K562 (cell line): ENCODE data around the gene EML3. TPM values are rescaled to one million over a fixed set of nuclear protein-coding genes. Genes with fewer than 3 reads are reported as not detected.
A peak's percentile ranks its signal among the peaks of the same experiment; 100 is the strongest.
"Not testable (repeated sequence)": the region's sequence is repeated elsewhere in the genome, so short reads cannot be mapped to it uniquely, and the experiment has no call there.

ENCODE experiments used
- ATAC-seq: fragments of 200-7000 bp; cut with Tn5 transposase; 3 replicates; pipeline ENCODE4 v1.9.1; 2020; ENCODE audit warnings: moderate library complexity
- BruUV-seq: library from RNA; stranded (reverse); fragments of 400-500 nt; replicated peaks from 2 replicates; lab custom pipeline; 2021; lab: Mats Ljungman, UMichigan
- CTCF ChIA-PET: fragments of 300-600 bp; formaldehyde crosslinking; extraction: SDS; loops from one replicate; lab custom pipeline; 2021; ENCODE audit warnings: low intra/inter-chr PET ratio; lab: Yijun Ruan, JAX
- POLR2A ChIA-PET: fragments of 300-600, 350-650 bp; sonication (Branson Sonifier 250); formaldehyde crosslinking; extraction: SDS; loops from one replicate; lab custom pipeline; 2021; ENCODE audit warnings: antibody characterized with exemption, inconsistent platforms; lab: Yijun Ruan, JAX
- DNase-seq, 4 experiments: peaks; one replicate each; pipeline versions ENCODE4 v3.0.0 to v3.0.0-alpha.2; 2011 to 2018; ENCODE audit warnings: low spot score in 3 of 4, mixed read lengths in 3 of 4; ENCODE audit errors: extremely low read depth in 1 of 4
- FAIRE-seq: peaks from 2 replicates; lab custom pipeline; 2011; peaks lifted over from hg19 to GRCh38; lab: Jason Lieb, UNC
- H2AFZ ChIP-seq: 2 replicates; pipeline ENCODE4 v1.6.0; 2011; ENCODE audit warnings: low read depth, low read length, control low read depth, inconsistent platforms
- H3K27ac ChIP-seq: fragments of 200-600 bp; 3 replicates; pipeline ENCODE4 v1.8.0; 2011; ENCODE audit warnings: low read depth, mild to moderate bottlenecking, control low read depth, inconsistent platforms, low read length, moderate library complexity, mixed read lengths; ENCODE audit errors: extremely low read depth
- H3K27me3 ChIP-seq, 2 experiments: fragments of 300-600 bp in 1 of 2; 2 replicates in 1 of 2; 3 replicates in 1 of 2; pipeline versions ENCODE4 v1.6.0 to v1.8.0; 2011; ENCODE audit warnings: inconsistent platforms in 2 of 2, low read length in 2 of 2, mild to moderate bottlenecking in 1 of 2, mixed read lengths in 1 of 2, moderate library complexity in 1 of 2; ENCODE audit not compliant: control insufficient read depth in 2 of 2, insufficient read depth in 2 of 2
- H3K36me3 ChIP-seq: fragments of 300-600 bp; 3 replicates; pipeline ENCODE4 v1.8.0; 2011; ENCODE audit warnings: mild to moderate bottlenecking, low read length, inconsistent platforms; ENCODE audit not compliant: control insufficient read depth, insufficient read depth
- H3K4me1 ChIP-seq, 2 experiments: fragments of 200-600 bp in 1 of 2; replicated peaks in 1 of 2; 2 replicates in 1 of 2; 3 replicates in 1 of 2; pipeline versions ENCODE4 v1.5.1 to v1.8.0; 2011; ENCODE audit warnings: inconsistent platforms in 2 of 2, low read length in 2 of 2, mild to moderate bottlenecking in 1 of 2, mixed read lengths in 1 of 2, moderate library complexity in 1 of 2; ENCODE audit not compliant: control insufficient read depth in 2 of 2, insufficient read depth in 2 of 2
- H3K4me2 ChIP-seq: 2 replicates; pipeline ENCODE4 v1.6.1; 2011; ENCODE audit warnings: low read length, control low read depth, inconsistent platforms, mixed read lengths; ENCODE audit not compliant: insufficient read depth
- H3K4me3 ChIP-seq: fragments of 200-600 bp; sonication (generic), shearing (Covaris generic); 2 replicates; pipeline ENCODE4 v1.5.1; 2016; ENCODE audit warnings: control low read depth, inconsistent platforms
- H3K79me2 ChIP-seq: fragments of 200-600 bp; 3 replicates; pipeline ENCODE4 v1.8.0; 2011; ENCODE audit warnings: low read length, inconsistent platforms; ENCODE audit not compliant: control insufficient read depth, insufficient read depth
- H3K9ac ChIP-seq, 2 experiments: 2 replicates each; pipeline versions ENCODE4 v1.6.0 to v1.6.1; 2011; ENCODE audit warnings: low read depth in 2 of 2, low read length in 2 of 2, control low read depth in 1 of 2, inconsistent platforms in 1 of 2, mild to moderate bottlenecking in 1 of 2, mixed read lengths in 1 of 2; ENCODE audit not compliant: insufficient read depth in 1 of 2
- H3K9me1 ChIP-seq: one replicate; pipeline ENCODE4 v1.6.0; 2011; ENCODE audit warnings: inconsistent platforms, mild to moderate bottlenecking, low read length, moderate library complexity; ENCODE audit not compliant: control insufficient read depth, insufficient read depth
- H3K9me3 ChIP-seq: replicated peaks from 2 replicates; pipeline ENCODE4 v1.5.1; 2011; ENCODE audit warnings: low read depth, low read length, inconsistent platforms; ENCODE audit not compliant: control insufficient read depth, insufficient read depth
- H4K20me1 ChIP-seq: replicated peaks from 2 replicates; pipeline ENCODE4 v1.6.1; 2011; ENCODE audit warnings: low read length, inconsistent platforms, mixed read lengths; ENCODE audit not compliant: control insufficient read depth, insufficient read depth
- COPS2 ChIP-seq: fragments of 450-650 bp; conservative IDR thresholded peaks from 2 replicates; pipeline ENCODE4 v1.6.1; 2016; ENCODE audit warnings: mild to moderate bottlenecking, moderate library complexity
- GATAD2B ChIP-seq: fragments of 450-650 bp; IDR thresholded peaks from 2 replicates; pipeline ENCODE4 v1.6.1; 2017; ENCODE audit warnings: mild to moderate bottlenecking, borderline replicate concordance
- HNRNPK ChIP-seq: fragments of 200-400 bp; formaldehyde crosslinking; IDR thresholded peaks from one replicate; pipeline ENCODE4 v1.6.1; 2018; ENCODE audit warnings: mild to moderate bottlenecking, low read depth, low read length; ENCODE audit not compliant: poor library complexity, severe bottlenecking
- LCOR ChIP-seq: sonication (generic); formaldehyde crosslinking; IDR thresholded peaks from 2 replicates; pipeline ENCODE4 v1.8.0; 2022; ENCODE audit warnings: mild to moderate bottlenecking, missing genetic modification reagents
- PHB2 ChIP-seq: fragments of 450-650 bp; IDR thresholded peaks from 2 replicates; pipeline ENCODE4 v1.6.1; 2017; ENCODE audit warnings: low read depth
- RBM17 ChIP-seq: fragments of 200-400 bp; formaldehyde crosslinking; IDR thresholded peaks from 2 replicates; pipeline ENCODE4 v1.6.1; 2017; ENCODE audit warnings: low read depth, mild to moderate bottlenecking, low read length, borderline replicate concordance
- SRSF1 ChIP-seq: fragments of 200-400 bp; formaldehyde crosslinking; IDR thresholded peaks from 2 replicates; pipeline ENCODE4 v1.6.1; 2017; ENCODE audit warnings: mild to moderate bottlenecking, low read depth, low read length, moderate library complexity
- ZNF23 ChIP-seq: fragments of 250-450 bp; sonication (Bioruptor Pico); IDR thresholded peaks from 2 replicates; pipeline ENCODE4 v1.4.0; 2020; ENCODE audit warnings: mild to moderate bottlenecking
- WGBS: fragments of 100-300 bp; shearing (Covaris generic); methylation state at CpG from one replicate; pipeline ENCODE4 v1.1.6; 2016; ENCODE audit warnings: low coverage, mixed read lengths; ENCODE audit not compliant: insufficient coverage; ENCODE audit errors: missing lambda C conversion rate; 5-methylcytosine and 5-hydroxymethylcytosine counted together
- in situ Hi-C: fragments of 300-500 bp; cut with MboI; formaldehyde crosslinking; loops from 4 replicates; pipeline ENCODE4 v1.15.0; 2018; ENCODE audit warnings: inconsistent platforms, mixed read lengths
- intact Hi-C: fragments of 100-400 bp; cut with micrococcal nuclease; formaldehyde crosslinking; loops from 2 replicates; pipeline ENCODE4 v1.14.2; 2022
- polyA plus RNA-seq, 8 experiments: library from polyadenylated mRNA; depleted of rRNA in 4 of 8; stranded (reverse) in 5 of 8; unstranded in 3 of 8; fragments of >200 nt; fragmentation: Nextera tagmentation in 2 of 8; fragmentation: Illumina TruSeq in 1 of 8; extraction: Ambion mirVana in 2 of 8; extraction: Trizol in 1 of 8; gene quantifications; 2 replicates each; pipeline versions ENCODE4 v1.2.1 to v1.2.3, GENCODE V29; 2011 to 2014; ENCODE audit warnings: inconsistent platforms in 1 of 8, missing spikeins in 1 of 8
- total RNA-seq, 7 experiments: library from RNA; depleted of rRNA in 6 of 7; stranded (reverse); fragments of >200 nt in 6 of 7; fragmentation: Illumina TruSeq in 2 of 7; extraction: Trizol in 2 of 7; gene quantifications; 2 replicates each; pipeline versions ENCODE4 v1.2.1 to v1.2.3, GENCODE V29; 2011 to 2021; ENCODE audit warnings: low replicate concordance in 1 of 7
- TF ChIP-seq, protein P1 (sequence below): fragments of 250-450 bp; sonication (Bioruptor Pico); IDR thresholded peaks from 2 replicates; pipeline ENCODE4 v1.4.0; 2020; ENCODE audit warnings: borderline replicate concordance
- TF ChIP-seq, protein P2 (sequence below), 2 experiments: fragments of 450-650 bp; IDR thresholded peaks; 2 replicates each; pipeline ENCODE4 v1.6.1; 2018; ENCODE audit warnings: mild to moderate bottlenecking in 2 of 2, low read depth in 1 of 2; ENCODE audit not compliant: partially characterized antibody in 2 of 2
- TF ChIP-seq, protein P3 (sequence below): fragments of 250-450 bp; sonication (Bioruptor Pico); IDR thresholded peaks from 2 replicates; pipeline ENCODE4 v1.8.0; 2021; ENCODE audit warnings: borderline replicate concordance, mild to moderate bottlenecking, moderate library complexity; ENCODE audit not compliant: poor library complexity, severe bottlenecking

EML3 gene
- total and polyA plus RNA-seq, 9 of the 15 experiments (the other 6 are each of a cell fraction or from before 2014, with no cell fraction given): 0.32 to 90.5 (median 26.4) TPM

DNA sequence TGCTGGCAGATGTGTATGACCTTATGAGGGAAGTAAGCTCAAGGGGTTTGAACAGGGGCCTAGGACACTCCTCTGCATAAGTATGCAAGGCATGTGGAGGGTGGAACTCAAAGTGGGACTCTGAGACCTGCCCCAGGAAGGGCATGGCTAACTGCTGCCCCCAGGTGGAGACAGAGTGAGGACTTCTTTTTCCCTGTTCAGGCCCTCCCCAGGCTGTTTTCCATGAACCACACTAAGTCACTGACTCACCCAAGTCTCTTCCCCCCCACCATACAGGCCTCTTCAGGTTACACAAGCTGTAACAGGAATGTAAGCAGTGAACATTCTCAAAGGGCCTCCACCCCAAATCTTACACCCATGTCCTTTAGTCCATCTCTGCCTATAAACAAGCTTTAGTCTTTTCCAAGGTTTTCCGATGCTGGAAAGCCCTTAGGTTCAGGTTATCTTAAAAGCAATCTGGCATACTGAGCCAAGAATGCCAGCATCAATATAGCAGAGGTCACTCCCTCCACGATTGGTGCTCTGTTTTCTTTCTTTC, 51.9 kb downstream of the EML3 start (continued):
- TF ChIP-seq, protein P1, sequence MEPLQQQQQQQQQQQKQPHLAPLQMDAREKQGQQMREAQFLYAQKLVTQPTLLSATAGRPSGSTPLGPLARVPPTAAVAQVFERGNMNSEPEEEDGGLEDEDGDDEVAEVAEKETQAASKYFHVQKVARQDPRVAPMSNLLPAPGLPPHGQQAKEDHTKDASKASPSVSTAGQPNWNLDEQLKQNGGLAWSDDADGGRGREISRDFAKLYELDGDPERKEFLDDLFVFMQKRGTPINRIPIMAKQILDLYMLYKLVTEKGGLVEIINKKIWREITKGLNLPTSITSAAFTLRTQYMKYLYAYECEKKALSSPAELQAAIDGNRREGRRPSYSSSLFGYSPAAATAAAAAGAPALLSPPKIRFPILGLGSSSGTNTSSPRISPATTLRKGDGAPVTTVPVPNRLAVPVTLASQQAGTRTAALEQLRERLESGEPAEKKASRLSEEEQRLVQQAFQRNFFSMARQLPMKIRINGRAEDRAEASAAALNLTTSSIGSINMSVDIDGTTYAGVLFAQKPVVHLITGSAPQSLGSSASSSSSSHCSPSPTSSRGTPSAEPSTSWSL: no peak
- TF ChIP-seq PHB2 (no peak), HNRNPK (no peak), GATAD2B (no peak), RBM17 (no peak), LCOR (no peak), COPS2 (no peak), SRSF1 (no peak), ZNF23 (CRISPR knock-in tag) (no peak)
- TF ChIP-seq, protein P2, sequence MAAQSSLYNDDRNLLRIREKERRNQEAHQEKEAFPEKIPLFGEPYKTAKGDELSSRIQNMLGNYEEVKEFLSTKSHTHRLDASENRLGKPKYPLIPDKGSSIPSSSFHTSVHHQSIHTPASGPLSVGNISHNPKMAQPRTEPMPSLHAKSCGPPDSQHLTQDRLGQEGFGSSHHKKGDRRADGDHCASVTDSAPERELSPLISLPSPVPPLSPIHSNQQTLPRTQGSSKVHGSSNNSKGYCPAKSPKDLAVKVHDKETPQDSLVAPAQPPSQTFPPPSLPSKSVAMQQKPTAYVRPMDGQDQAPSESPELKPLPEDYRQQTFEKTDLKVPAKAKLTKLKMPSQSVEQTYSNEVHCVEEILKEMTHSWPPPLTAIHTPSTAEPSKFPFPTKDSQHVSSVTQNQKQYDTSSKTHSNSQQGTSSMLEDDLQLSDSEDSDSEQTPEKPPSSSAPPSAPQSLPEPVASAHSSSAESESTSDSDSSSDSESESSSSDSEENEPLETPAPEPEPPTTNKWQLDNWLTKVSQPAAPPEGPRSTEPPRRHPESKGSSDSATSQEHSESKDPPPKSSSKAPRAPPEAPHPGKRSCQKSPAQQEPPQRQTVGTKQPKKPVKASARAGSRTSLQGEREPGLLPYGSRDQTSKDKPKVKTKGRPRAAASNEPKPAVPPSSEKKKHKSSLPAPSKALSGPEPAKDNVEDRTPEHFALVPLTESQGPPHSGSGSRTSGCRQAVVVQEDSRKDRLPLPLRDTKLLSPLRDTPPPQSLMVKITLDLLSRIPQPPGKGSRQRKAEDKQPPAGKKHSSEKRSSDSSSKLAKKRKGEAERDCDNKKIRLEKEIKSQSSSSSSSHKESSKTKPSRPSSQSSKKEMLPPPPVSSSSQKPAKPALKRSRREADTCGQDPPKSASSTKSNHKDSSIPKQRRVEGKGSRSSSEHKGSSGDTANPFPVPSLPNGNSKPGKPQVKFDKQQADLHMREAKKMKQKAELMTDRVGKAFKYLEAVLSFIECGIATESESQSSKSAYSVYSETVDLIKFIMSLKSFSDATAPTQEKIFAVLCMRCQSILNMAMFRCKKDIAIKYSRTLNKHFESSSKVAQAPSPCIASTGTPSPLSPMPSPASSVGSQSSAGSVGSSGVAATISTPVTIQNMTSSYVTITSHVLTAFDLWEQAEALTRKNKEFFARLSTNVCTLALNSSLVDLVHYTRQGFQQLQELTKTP (IDR thresholded peaks at IDR 0.05; ENCODE audit: low read depth in 1 of 2, partially characterized antibody in 2 of 2): peak in 1 of 2 experiments; percentile 59
- TF ChIP-seq, protein P3, sequence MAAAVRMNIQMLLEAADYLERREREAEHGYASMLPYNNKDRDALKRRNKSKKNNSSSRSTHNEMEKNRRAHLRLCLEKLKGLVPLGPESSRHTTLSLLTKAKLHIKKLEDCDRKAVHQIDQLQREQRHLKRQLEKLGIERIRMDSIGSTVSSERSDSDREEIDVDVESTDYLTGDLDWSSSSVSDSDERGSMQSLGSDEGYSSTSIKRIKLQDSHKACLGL: no peak
- TF ChIP-seq, all 486 proteins: peak for 65

DNA sequence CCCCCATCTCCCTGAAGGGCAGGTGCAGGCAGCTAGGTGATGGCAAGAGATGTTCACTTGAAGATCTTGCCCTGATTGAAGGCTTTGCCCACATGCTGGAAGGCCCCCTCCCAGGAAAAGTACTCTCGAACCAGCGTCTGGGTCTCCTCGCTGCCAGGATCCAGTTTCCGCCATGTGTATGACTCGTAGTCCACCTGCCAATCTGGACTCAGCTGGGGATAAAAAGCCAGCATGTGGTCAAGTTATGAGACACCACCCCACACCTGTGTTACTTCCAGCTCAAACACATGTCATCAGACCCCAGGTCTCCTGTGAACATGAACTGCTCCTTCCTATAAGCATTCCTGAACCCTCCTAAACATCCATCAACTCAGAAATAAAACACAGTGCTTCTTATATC, 52.9 kb downstream of the EML3 start:
- DNase-seq, H3K27ac ChIP-seq, FAIRE-seq, ATAC-seq, H3K4me2 ChIP-seq, H3K27me3 ChIP-seq, H3K4me3 ChIP-seq, H3K9me1 ChIP-seq, H2AFZ ChIP-seq, H3K9me3 ChIP-seq, H3K9ac ChIP-seq, H4K20me1 ChIP-seq: not testable (repeated sequence)
- ChIA-PET CTCF (interaction anchor here (0.6 to 3.9 kb wide), 3 partner anchors 15 to 164 kb away, joined by 3 to 48 read pairs (median 15); no protein-coding TSS in a partner anchor), POLR2A (interaction anchor here (0.6 to 3.1 kb wide), 7 partner anchors 9 to 163 kb away, joined by 3 to 15 read pairs (median 7); partner anchors contain the start of genes AHNAK and EEF1G)
- in situ Hi-C loops (loop anchor here (5.0 to 10.0 kb wide), 2 partner anchors 137 to 165 kb away; no protein-coding TSS in a partner anchor), intact Hi-C loops (loop anchor here (1.0 kb wide), 1 partner anchor 163 kb away; no protein-coding TSS in a partner anchor)
- peaks cover 77% of the 10 kb centered on the region for H3K36me3 ChIP-seq
- BruUV-seq: TSS peak; percentile 99
- H3K79me2 ChIP-seq: peaks cover 27% of the 10 kb centered on the region
- peaks cover 44 to 46% of the 10 kb centered on the region in 2 experiments for H3K4me1 ChIP-seq
- whole genome bisulfite sequencing: 87% methylated on average over 5 of the region's 5 CpGs
